KOPT-K1 (cell line): ENCODE measurements around the gene KLHL36.
"Not testable (repeated sequence)": the region's sequence is repeated elsewhere in the genome, so short reads cannot be mapped to it uniquely, and the experiment has no call there.

Experiments
- H3K27ac ChIP-seq: fragments of 200-600 bp; sonication (generic); 2 replicates; pipeline ENCODE4 v1.5.1; 2016; ENCODE audit warnings: antibody characterized with exemption, mild to moderate bottlenecking, low read depth, low read length; ENCODE audit not compliant: poor library complexity, severe bottlenecking
- H3K36me3 ChIP-seq: fragments of 200-600 bp; sonication (generic); 2 replicates; pipeline ENCODE4 v1.5.1; 2017; ENCODE audit warnings: antibody characterized with exemption, mild to moderate bottlenecking, low read length, moderate library complexity; ENCODE audit not compliant: insufficient read depth
- H3K9me3 ChIP-seq: fragments of 200-600 bp; sonication (generic); 2 replicates; pipeline ENCODE4 v1.5.1; 2017; ENCODE audit warnings: antibody characterized with exemption, low read length, mild to moderate bottlenecking; ENCODE audit not compliant: insufficient read depth, poor library complexity, severe bottlenecking

KLHL36 gene

GRCh38 chr16:84683691-84684591 is 35.6 kb downstream of the KLHL36 start:
- peaks cover 4% of the 10 kb centered on the region for H3K9me3 ChIP-seq
- H3K27ac ChIP-seq, result no peak overlapping the region
- no peaks in the 10 kb centered on the region for H3K36me3 ChIP-seq

GRCh38 chr16:84684592-84684965 is 36.3 kb downstream of the KLHL36 start:
- H3K36me3 ChIP-seq, result no peaks in the 10 kb centered on the region
- H3K27ac ChIP-seq, result no peak overlapping the region
- H3K9me3 ChIP-seq, result peaks cover 4% of the 10 kb centered on the region

- peaks cover 4% of the 10 kb centered on the region for H3K9me3 ChIP-seq
- H3K27ac ChIP-seq, result no peak overlapping the region
- no peaks in the 10 kb centered on the region for H3K36me3 ChIP-seq
Measured at GRCh38 chr16:84685210-84685609, 36.9 kb downstream of the KLHL36 start.

- no peak overlapping the region for H3K27ac ChIP-seq
- H3K9me3 ChIP-seq, result peaks cover 4% of the 10 kb centered on the region
- H3K36me3 ChIP-seq, result no peaks in the 10 kb centered on the region
Measured at GRCh38 chr16:84686707-84687298, 38.5 kb downstream of the KLHL36 start.

GRCh38 chr16:84687715-84688114 is 39.4 kb downstream of the KLHL36 start:
- Histone ChIP-seq H3K9me3 (peaks cover 4% of the 10 kb centered on the region), H3K36me3 (no peaks in the 10 kb centered on the region), H3K27ac (no peak overlapping the region)

- not testable (repeated sequence) for H3K27ac ChIP-seq, H3K9me3 ChIP-seq, H3K36me3 ChIP-seq
Measured at GRCh38 chr16:84688163-84688562, 39.9 kb downstream of the KLHL36 start.

GRCh38 chr16:84689111-84689510 is 40.8 kb downstream of the KLHL36 start:
- no peaks in the 10 kb centered on the region for H3K36me3 ChIP-seq
- H3K9me3 ChIP-seq, result peaks cover 4% of the 10 kb centered on the region
- H3K27ac ChIP-seq, result no peak overlapping the region

- H3K36me3 ChIP-seq, result no peaks in the 10 kb centered on the region
- no peak overlapping the region for H3K27ac ChIP-seq
- peaks cover 4% of the 10 kb centered on the region for H3K9me3 ChIP-seq
Measured at GRCh38 chr16:84690088-84690819, 41.9 kb downstream of the KLHL36 start.

GRCh38 chr16:84692451-84693214 is 44.3 kb downstream of the KLHL36 start:
- H3K36me3 ChIP-seq, result no peaks in the 10 kb centered on the region
- no peak overlapping the region for H3K27ac ChIP-seq

GRCh38 chr16:84693869-84694268 is 45.6 kb downstream of the KLHL36 start:
- not testable (repeated sequence) for H3K27ac ChIP-seq, H3K9me3 ChIP-seq, H3K36me3 ChIP-seq

More at GRCh38 chr16:84692451-84693214, 44.3 kb downstream of the KLHL36 start:
- H3K9me3 ChIP-seq, result peaks cover 4% of the 10 kb centered on the region

- no peaks in the 10 kb centered on the region for H3K36me3 ChIP-seq
- H3K27ac ChIP-seq, result no peak overlapping the region
- no peaks in the 10 kb centered on the region for H3K9me3 ChIP-seq
Measured at GRCh38 chr16:84694980-84695379, 46.7 kb downstream of the KLHL36 start.

- no peaks in the 10 kb centered on the region for H3K36me3 ChIP-seq
- H3K9me3 ChIP-seq, result no peaks in the 10 kb centered on the region
- peak overlapping the region; percentile 83 for H3K27ac ChIP-seq
Measured at GRCh38 chr16:84699147-84699711, 50.9 kb downstream of the KLHL36 start.

- Histone ChIP-seq H3K9me3 (no peaks in the 10 kb centered on the region), H3K36me3 (peaks cover 4% of the 10 kb centered on the region; the same call in 1 of the 2 replicates), H3K27ac (peak within 1 kb of the TSS; percentile 83)
Measured at GRCh38 chr16:84699712-84700445, 51.6 kb downstream of the KLHL36 start, which contains the start of gene USP10. Gene USP10 (plus strand): TSS chr16:84700000. CDS start chr16:84700091, 91 bp downstream.
